GM18505 (cell line): ENCODE results near the gene ZNF385A.

Experiments
- ATAC-seq: cut with Tn5 transposase; IDR thresholded peaks from one replicate; pipeline ENCODE4 v1.9.1; 2021; ENCODE audit not compliant: unreplicated experiment
- POLR2A ChIP-seq: IDR thresholded peaks from 4 replicates; pipeline ENCODE4 v1.6.1; 2011; ENCODE audit warnings: borderline replicate concordance; ENCODE audit not compliant: insufficient read depth, insufficient read length; ENCODE audit errors: extremely low read depth

ZNF385A gene

GRCh38 chr12:54371328-54372112, 13.0 kb downstream of the ZNF385A start:
- TF ChIP-seq POLR2A: no peak
- ATAC-seq: no peak

- TF ChIP-seq POLR2A: no peak
- peak; percentile 44 for ATAC-seq
These were observed 14.3 kb downstream of the ZNF385A start for GRCh38 chr12:54370171-54370730.

- no peak for ATAC-seq
- no peak for TF ChIP-seq POLR2A
These were observed 14.9 kb downstream of the ZNF385A start for GRCh38 chr12:54369597-54370131.

- TF ChIP-seq POLR2A: peak; percentile 19
- peak; percentile 60 for ATAC-seq
These were observed 15.6 kb downstream of the ZNF385A start for GRCh38 chr12:54368709-54369596.

GRCh38 chr12:54368025-54368708, 16.4 kb downstream of the ZNF385A start:
- no peak for TF ChIP-seq POLR2A
- ATAC-seq: no peak

GRCh38 chr12:54364413-54364812, 20.1 kb downstream of the ZNF385A start, which contains the start of gene GPR84:
Gene GPR84 (minus strand): TSS chr12:54364486. CDS start chr12:54363851, 635 bp downstream.
- ATAC-seq: no peak

GRCh38 chr12:54363618-54364017, 20.9 kb downstream of the ZNF385A start:
- ATAC-seq: no peak
- TF ChIP-seq POLR2A: no peak

More at GRCh38 chr12:54364413-54364812, 20.1 kb downstream of the ZNF385A start, which contains the start of gene GPR84:
- TF ChIP-seq POLR2A: no peak

- no peak for ATAC-seq
- no peak for TF ChIP-seq POLR2A
These were observed 21.5 kb downstream of the ZNF385A start for GRCh38 chr12:54363047-54363446.

- ATAC-seq: no peak
- TF ChIP-seq POLR2A: no peak
These were observed 23.6 kb downstream of the ZNF385A start for GRCh38 chr12:54360717-54361456.

- ATAC-seq: no peak
- TF ChIP-seq POLR2A: no peak
These were observed 24.7 kb downstream of the ZNF385A start for GRCh38 chr12:54359762-54360351.

GRCh38 chr12:54358945-54359761, 25.4 kb downstream of the ZNF385A start:
- no peak for TF ChIP-seq POLR2A
- ATAC-seq: peak; percentile 96
